H9 (cell line): Measurements from ENCODE around the gene MAML1. TPM values are rescaled to one million over a fixed set of nuclear protein-coding genes. Genes with fewer than 3 reads are reported as not detected.

Source experiments
- DNase-seq: peaks from one replicate; pipeline ENCODE4 v3.0.0-alpha.2; 2017
- H2AFZ ChIP-seq: one replicate; pipeline ENCODE4 v1.6.1; 2013; ENCODE audit warnings: mild to moderate bottlenecking, low read length, control low read depth, moderate library complexity
- H2AK5ac ChIP-seq: 2 replicates; pipeline ENCODE4 v1.6.1; 2013; ENCODE audit warnings: low read length, control low read depth, mixed read lengths; ENCODE audit not compliant: insufficient read length
- H2BK120ac ChIP-seq: one replicate; pipeline ENCODE4 v1.6.1; 2013; ENCODE audit warnings: low read depth, mild to moderate bottlenecking, low read length, control low read depth, inconsistent platforms; ENCODE audit not compliant: poor library complexity, severe bottlenecking
- H2BK12ac ChIP-seq: 2 replicates; pipeline ENCODE4 v1.6.1; 2013; ENCODE audit warnings: low read length, control low read depth, mixed read lengths, low read depth; ENCODE audit not compliant: insufficient read length
- H2BK15ac ChIP-seq: 2 replicates; pipeline ENCODE4 v1.6.1; 2013; ENCODE audit warnings: low read depth, low read length, control low read depth
- H2BK20ac ChIP-seq: one replicate; pipeline ENCODE4 v1.6.1; 2013; ENCODE audit warnings: low read depth, mild to moderate bottlenecking, low read length, control low read depth, inconsistent platforms; ENCODE audit not compliant: poor library complexity, severe bottlenecking
- H2BK5ac ChIP-seq: 2 replicates; pipeline ENCODE4 v1.6.1; 2013; ENCODE audit warnings: low read length, control low read depth, mixed read lengths; ENCODE audit not compliant: insufficient read length
- H3K14ac ChIP-seq: 2 replicates; pipeline ENCODE4 v1.6.1; 2013; ENCODE audit warnings: low read length, control low read depth; ENCODE audit not compliant: insufficient read depth
- H3K18ac ChIP-seq: 2 replicates; pipeline ENCODE4 v1.6.1; 2013; ENCODE audit warnings: low read depth, mild to moderate bottlenecking, mixed read lengths, low read length, control low read depth; ENCODE audit not compliant: insufficient read length
- H3K23ac ChIP-seq: 2 replicates; pipeline ENCODE4 v1.6.1; 2013; ENCODE audit warnings: low read length, control low read depth, mixed read lengths, low read depth; ENCODE audit not compliant: insufficient read length
- H3K23me2 ChIP-seq: 2 replicates; pipeline ENCODE4 v1.6.1; 2013; ENCODE audit warnings: low read depth, mild to moderate bottlenecking, mixed read lengths, low read length, control low read depth; ENCODE audit not compliant: insufficient read length, poor library complexity, severe bottlenecking
- H3K27ac ChIP-seq: 2 replicates; pipeline ENCODE4 v1.5.1; 2013; ENCODE audit warnings: low read length, control low read depth, mixed read lengths, low read depth; ENCODE audit not compliant: insufficient read length
- H3K27me3 ChIP-seq: 2 replicates; pipeline ENCODE4 v1.6.1; 2013; ENCODE audit warnings: low read length, control low read depth, inconsistent platforms; ENCODE audit not compliant: insufficient read depth
- H3K4ac ChIP-seq: 2 replicates; pipeline ENCODE4 v1.6.1; 2013; ENCODE audit warnings: low read depth, mild to moderate bottlenecking, control low read depth, inconsistent platforms, low read length, moderate library complexity
- H3K4me1 ChIP-seq: 2 replicates; pipeline ENCODE4 v1.6.1; 2013; ENCODE audit warnings: low read length, control low read depth, inconsistent platforms; ENCODE audit not compliant: insufficient read depth
- H3K4me2 ChIP-seq: 2 replicates; pipeline ENCODE4 v1.6.1; 2013; ENCODE audit warnings: low read length, control low read depth, mixed read lengths; ENCODE audit not compliant: insufficient read length, insufficient read depth
- H3K56ac ChIP-seq: 2 replicates; pipeline ENCODE4 v1.6.1; 2013; ENCODE audit warnings: low read depth, mild to moderate bottlenecking, mixed read lengths, low read length, control low read depth; ENCODE audit not compliant: insufficient read length
- H3K79me1 ChIP-seq: 2 replicates; pipeline ENCODE4 v1.6.1; 2013; ENCODE audit warnings: low read depth, mild to moderate bottlenecking, moderate library complexity, low read length, control low read depth, inconsistent platforms; ENCODE audit not compliant: insufficient read depth, poor library complexity, severe bottlenecking
- H3K79me2 ChIP-seq: 2 replicates; pipeline ENCODE4 v1.6.1; 2013; ENCODE audit warnings: low read length, control low read depth, inconsistent platforms; ENCODE audit not compliant: insufficient read depth
- H3K9ac ChIP-seq: 2 replicates; pipeline ENCODE4 v1.6.1; 2013; ENCODE audit warnings: low read length, control low read depth, mixed read lengths; ENCODE audit not compliant: insufficient read length; ENCODE audit errors: extremely low read depth
- H3K9me3 ChIP-seq: one replicate; pipeline ENCODE4 v1.6.1; 2013; ENCODE audit warnings: low read depth, low read length, inconsistent platforms; ENCODE audit not compliant: control insufficient read depth
- H3T11ph ChIP-seq: one replicate; pipeline ENCODE4 v1.6.1; 2013; ENCODE audit warnings: mild to moderate bottlenecking, low read length, control low read depth, inconsistent platforms
- H4K20me1 ChIP-seq: one replicate; pipeline ENCODE4 v1.6.1; 2013; ENCODE audit not compliant: control insufficient read depth, insufficient read length, insufficient read depth
- H4K5ac ChIP-seq: 2 replicates; pipeline ENCODE4 v1.6.1; 2013; ENCODE audit warnings: low read depth, mild to moderate bottlenecking, mixed read lengths, low read length, control low read depth; ENCODE audit not compliant: insufficient read length
- H4K8ac ChIP-seq: replicated peaks from 2 replicates; pipeline ENCODE4 v1.6.1; 2013; ENCODE audit warnings: low read length, control low read depth, mixed read lengths, low read depth; ENCODE audit not compliant: insufficient read length
- H4K91ac ChIP-seq: 2 replicates; pipeline ENCODE4 v1.6.1; 2013; ENCODE audit warnings: low read depth, mild to moderate bottlenecking, moderate library complexity, mixed read lengths, low read length, control low read depth; ENCODE audit not compliant: insufficient read length
- H3K27ac Mint-ChIP-seq, 3 experiments: 2 replicates in 2 of 3; 3 replicates in 1 of 3; pipeline ENCODE4 v1.8.0; 2020 to 2021; ENCODE audit warnings: mixed read lengths in 3 of 3, mild to moderate bottlenecking in 1 of 3, moderate library complexity in 1 of 3
- H3K27me3 Mint-ChIP-seq: 2 replicates; pipeline ENCODE4 v1.8.0; 2021; ENCODE audit warnings: low read depth, mild to moderate bottlenecking, moderate library complexity, mixed read lengths
- H3K36me3 Mint-ChIP-seq, 3 experiments: 2 replicates in 2 of 3; 3 replicates in 1 of 3; pipeline ENCODE4 v1.8.0; 2020 to 2021; ENCODE audit warnings: low read depth in 3 of 3, mixed read lengths in 3 of 3; ENCODE audit not compliant: insufficient read depth in 1 of 3
- H3K4me1 Mint-ChIP-seq, 2 experiments: 2 replicates each; pipeline ENCODE4 v1.8.0; 2020; ENCODE audit warnings: mixed read lengths in 2 of 2
- H3K4me3 Mint-ChIP-seq, 2 experiments: 2 replicates in 1 of 2; 3 replicates in 1 of 2; pipeline ENCODE4 v1.8.0; 2020 to 2021; ENCODE audit warnings: mild to moderate bottlenecking in 2 of 2, mixed read lengths in 2 of 2, moderate library complexity in 1 of 2
- H3K9me3 Mint-ChIP-seq, 2 experiments: 2 replicates in 1 of 2; 3 replicates in 1 of 2; pipeline ENCODE4 v1.8.0; 2020; ENCODE audit warnings: mild to moderate bottlenecking in 2 of 2, mixed read lengths in 2 of 2, moderate library complexity in 1 of 2
- WGBS: extraction: QIAGEN DNeasy Blood & Tissue Kit; methylation state at CpG from one replicate; pipeline ENCODE4 v1.1.7; 2013; ENCODE audit warnings: missing lambda C conversion rate, low lambda C conversion rate, mixed read lengths; ENCODE audit not compliant: insufficient read length; ENCODE audit errors: extremely low coverage; 5-methylcytosine and 5-hydroxymethylcytosine counted together
- total RNA-seq: library from RNA; stranded (reverse); gene quantifications from 2 replicates; pipeline ENCODE4 v1.2.1, GENCODE V29; 2021
- TF ChIP-seq, protein P1 (sequence below): fragments of 200-600 bp; sonication (generic); conservative IDR thresholded peaks from 3 replicates; pipeline ENCODE4 v1.8.0; 2021; ENCODE audit warnings: antibody characterized with exemption, mild to moderate bottlenecking

The MAML1 gene
- total RNA-seq, 1 experiment from 2014 or later, result 50.8 TPM

- H3K4me1 Mint-ChIP-seq, result peaks cover 30 to 35% of the 10 kb centered on the region in 2 experiments
- no peaks in the 10 kb centered on the region; a peak in 2 of 5 replicates for H3K9me3 Mint-ChIP-seq
These were observed 87.5 kb downstream of the MAML1 start for GRCh38 chr5:179820127-179820482.

More at GRCh38 chr5:179820127-179820482, 87.5 kb downstream of the MAML1 start:
- Histone ChIP-seq H4K5ac (no peak overlapping the region), H3K4me1 (peaks cover 3% of the 10 kb centered on the region; the same call in 1 of the 2 replicates), H3T11ph (no peak overlapping the region), H3K56ac (no peak overlapping the region), H2BK15ac (no peak overlapping the region), H2BK20ac (no peak overlapping the region), H3K9ac (no peak overlapping the region), H2BK5ac (no peak overlapping the region), H3K79me1 (peaks cover 10% of the 10 kb centered on the region), H3K79me2 (peaks cover 9% of the 10 kb centered on the region; the same call in 1 of the 2 replicates), H3K18ac (peak overlapping the region; percentile 36), H3K4me2 (no peak overlapping the region), H3K23me2 (peaks cover 16% of the 10 kb centered on the region), H2AFZ (no peak overlapping the region), H3K27ac (no peak overlapping the region), H2AK5ac (peak overlapping the region; percentile 1), H4K20me1 (no peaks in the 10 kb centered on the region), H3K14ac (0 out of 2 replicates have a peak overlapping the region, but pooled peaks have one; percentile 44), H2BK12ac (no peak overlapping the region), H4K8ac (no peak overlapping the region), H2BK120ac (no peak overlapping the region), H3K4ac (no peak overlapping the region), H3K9me3 (no peaks in the 10 kb centered on the region), H3K23ac (no peak overlapping the region), H3K27me3 (no peaks in the 10 kb centered on the region), H4K91ac (no peak overlapping the region)
- H3K27ac Mint-ChIP-seq, result peak overlapping the region in 2 of 3 experiments; percentile 18 to 89; a peak in 3 of 7 replicates
- WGBS, result no CpG with 5 or more reads among the region's 12 CpGs
- peaks cover 16 to 28% (median 27%) of the 10 kb centered on the region in 3 experiments for H3K36me3 Mint-ChIP-seq
- H3K4me3 Mint-ChIP-seq, result peak overlapping the region; percentile 80 to 88; a peak in 4 of 5 replicates
- H3K27me3 Mint-ChIP-seq, result peaks cover 13% of the 10 kb centered on the region
- no peak for DNase-seq
- TF ChIP-seq, protein P1, sequence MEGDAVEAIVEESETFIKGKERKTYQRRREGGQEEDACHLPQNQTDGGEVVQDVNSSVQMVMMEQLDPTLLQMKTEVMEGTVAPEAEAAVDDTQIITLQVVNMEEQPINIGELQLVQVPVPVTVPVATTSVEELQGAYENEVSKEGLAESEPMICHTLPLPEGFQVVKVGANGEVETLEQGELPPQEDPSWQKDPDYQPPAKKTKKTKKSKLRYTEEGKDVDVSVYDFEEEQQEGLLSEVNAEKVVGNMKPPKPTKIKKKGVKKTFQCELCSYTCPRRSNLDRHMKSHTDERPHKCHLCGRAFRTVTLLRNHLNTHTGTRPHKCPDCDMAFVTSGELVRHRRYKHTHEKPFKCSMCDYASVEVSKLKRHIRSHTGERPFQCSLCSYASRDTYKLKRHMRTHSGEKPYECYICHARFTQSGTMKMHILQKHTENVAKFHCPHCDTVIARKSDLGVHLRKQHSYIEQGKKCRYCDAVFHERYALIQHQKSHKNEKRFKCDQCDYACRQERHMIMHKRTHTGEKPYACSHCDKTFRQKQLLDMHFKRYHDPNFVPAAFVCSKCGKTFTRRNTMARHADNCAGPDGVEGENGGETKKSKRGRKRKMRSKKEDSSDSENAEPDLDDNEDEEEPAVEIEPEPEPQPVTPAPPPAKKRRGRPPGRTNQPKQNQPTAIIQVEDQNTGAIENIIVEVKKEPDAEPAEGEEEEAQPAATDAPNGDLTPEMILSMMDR, result no peak
